Gastroesophageal sphincter (tissue), 3 donors: ENCODE measurements around the gene RFTN2.

Source experiments
- POLR2A ChIP-seq, 2 donors: fragments of 450-650 bp; IDR thresholded peaks; one replicate each; pipeline ENCODE4 v1.6.1; 2017; ENCODE audit warnings: antibody characterized with exemption in 2 of 2, mild to moderate bottlenecking in 2 of 2, moderate library complexity in 1 of 2
- POLR2AphosphoS5 ChIP-seq: sonication (generic); formaldehyde crosslinking; IDR thresholded peaks from one replicate; pipeline ENCODE4 v1.6.1; 2017; ENCODE audit warnings: antibody characterized with exemption
- TF ChIP-seq, protein P1 (sequence below), 4 experiments: fragments of 200-600 bp in 2 of 4; fragments of 450-650 bp in 2 of 4; sonication (generic) in 1 of 4; IDR thresholded peaks; one replicate each; pipeline ENCODE4 v1.5.1; 2017 to 2019; ENCODE audit warnings: antibody characterized with exemption in 4 of 4, mild to moderate bottlenecking in 2 of 4, moderate library complexity in 2 of 4

GRCh38 chr2:197591339-197592072, 83.9 kb downstream of the RFTN2 start:
- TF ChIP-seq, protein P1, sequence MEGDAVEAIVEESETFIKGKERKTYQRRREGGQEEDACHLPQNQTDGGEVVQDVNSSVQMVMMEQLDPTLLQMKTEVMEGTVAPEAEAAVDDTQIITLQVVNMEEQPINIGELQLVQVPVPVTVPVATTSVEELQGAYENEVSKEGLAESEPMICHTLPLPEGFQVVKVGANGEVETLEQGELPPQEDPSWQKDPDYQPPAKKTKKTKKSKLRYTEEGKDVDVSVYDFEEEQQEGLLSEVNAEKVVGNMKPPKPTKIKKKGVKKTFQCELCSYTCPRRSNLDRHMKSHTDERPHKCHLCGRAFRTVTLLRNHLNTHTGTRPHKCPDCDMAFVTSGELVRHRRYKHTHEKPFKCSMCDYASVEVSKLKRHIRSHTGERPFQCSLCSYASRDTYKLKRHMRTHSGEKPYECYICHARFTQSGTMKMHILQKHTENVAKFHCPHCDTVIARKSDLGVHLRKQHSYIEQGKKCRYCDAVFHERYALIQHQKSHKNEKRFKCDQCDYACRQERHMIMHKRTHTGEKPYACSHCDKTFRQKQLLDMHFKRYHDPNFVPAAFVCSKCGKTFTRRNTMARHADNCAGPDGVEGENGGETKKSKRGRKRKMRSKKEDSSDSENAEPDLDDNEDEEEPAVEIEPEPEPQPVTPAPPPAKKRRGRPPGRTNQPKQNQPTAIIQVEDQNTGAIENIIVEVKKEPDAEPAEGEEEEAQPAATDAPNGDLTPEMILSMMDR (IDR thresholded peaks at IDR 0.05): no peak
- no peak for TF ChIP-seq POLR2A (IDR thresholded peaks at IDR 0.05)
- no peak for TF ChIP-seq POLR2AphosphoS5
